Brain microvascular endothelial cell (primary cell): ENCODE data around the gene REG1A.

Experiments used
- DNase-seq: peaks from one replicate; pipeline ENCODE4 v3.0.0-alpha.2; 2020
- H3K27ac ChIP-seq: fragments of 250-450 bp; sonication (Bioruptor Pico); 2 replicates; pipeline ENCODE4 v1.5.1; 2020; ENCODE audit warnings: mild to moderate bottlenecking, moderate library complexity
- H3K27me3 ChIP-seq: fragments of 250-450 bp; sonication (Bioruptor Pico); replicated peaks from 2 replicates; pipeline ENCODE4 v1.5.1; 2020; ENCODE audit warnings: mild to moderate bottlenecking
- H3K36me3 ChIP-seq: fragments of 250-450 bp; sonication (Bioruptor Pico); replicated peaks from 2 replicates; pipeline ENCODE4 v1.5.1; 2020; ENCODE audit warnings: mild to moderate bottlenecking
- H3K4me3 ChIP-seq: 2 replicates; pipeline ENCODE4 v1.5.1; 2011; ENCODE audit warnings: low read depth, mild to moderate bottlenecking, control low read depth, low read length, moderate library complexity
- CTCF ChIP-seq: IDR thresholded peaks from 2 replicates; pipeline ENCODE4 v1.5.1; 2011; ENCODE audit warnings: low read depth, mild to moderate bottlenecking, moderate library complexity, low read length, control low read depth, inconsistent platforms; ENCODE audit errors: missing control alignments
- in situ Hi-C: cut with HindIII; loops from 2 replicates; pipeline ENCODE4 v1.10.0; 2017; ENCODE audit warnings: low sequenced_read_pairs, low pct_ligation_motif_present

The REG1A gene

DNA sequence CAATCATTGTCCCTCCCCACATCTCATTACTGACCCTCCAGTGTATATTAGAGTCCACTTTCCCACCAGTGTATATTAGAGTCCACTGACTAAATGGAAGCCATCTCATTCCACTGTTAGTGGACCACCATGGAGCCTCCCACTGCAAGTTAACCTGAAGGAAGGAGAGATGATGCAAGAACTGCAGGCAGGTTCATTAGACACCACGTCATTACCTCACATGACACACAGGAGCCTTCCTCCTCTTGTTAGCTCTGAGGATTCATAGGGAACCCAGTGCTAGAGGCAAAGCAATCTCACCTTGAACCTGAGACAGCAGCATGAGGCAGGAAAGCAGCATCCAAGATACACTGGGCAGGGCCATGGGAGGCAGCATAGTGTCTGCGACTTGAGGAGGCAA is 38.7 kb downstream of the REG1A start:
- in situ Hi-C loops = no loop called here
- no peak for DNase-seq
- no peak for TF ChIP-seq CTCF
- Histone ChIP-seq H3K36me3 (no peaks in the 10 kb centered on the region), H3K27me3 (no peaks in the 10 kb centered on the region), H3K27ac (no peak overlapping the region), H3K4me3 (no peak overlapping the region)

DNA sequence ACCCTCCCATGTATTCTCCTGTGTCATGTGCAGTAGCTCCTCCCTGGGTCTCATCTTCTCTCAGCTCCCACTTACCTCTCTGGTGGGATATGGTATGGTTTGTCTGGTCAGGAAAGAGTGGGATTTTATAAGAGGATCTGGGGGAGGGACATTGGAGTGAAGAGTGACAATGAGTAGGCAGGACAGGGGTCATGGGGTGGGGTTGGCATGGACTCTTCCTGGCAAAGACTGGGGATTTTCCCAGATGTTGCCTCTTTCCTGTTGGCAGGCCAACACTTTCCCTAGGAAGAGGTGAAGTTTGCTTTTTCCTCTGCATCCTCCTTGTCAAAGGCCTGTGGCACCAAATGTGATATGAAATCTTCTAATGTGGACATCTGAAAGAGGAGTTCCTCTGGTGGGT is 39.4 kb downstream of the REG1A start, which contains the start of gene REG3A:
TSS of gene REG3A (minus strand) at position 101 of the 400 bp plus-strand sequence. CDS start 348 bp downstream, outside the sequence.
- DNase-seq = no peak
- no peak within 1 kb of the TSS for H3K4me3 ChIP-seq
- no peaks in the 10 kb centered on the region for H3K27me3 ChIP-seq
- no peak for TF ChIP-seq CTCF
- no peaks in the 10 kb centered on the region for H3K36me3 ChIP-seq
- in situ Hi-C loops = no loop called here
- H3K27ac ChIP-seq = no peak within 1 kb of the TSS

DNA sequence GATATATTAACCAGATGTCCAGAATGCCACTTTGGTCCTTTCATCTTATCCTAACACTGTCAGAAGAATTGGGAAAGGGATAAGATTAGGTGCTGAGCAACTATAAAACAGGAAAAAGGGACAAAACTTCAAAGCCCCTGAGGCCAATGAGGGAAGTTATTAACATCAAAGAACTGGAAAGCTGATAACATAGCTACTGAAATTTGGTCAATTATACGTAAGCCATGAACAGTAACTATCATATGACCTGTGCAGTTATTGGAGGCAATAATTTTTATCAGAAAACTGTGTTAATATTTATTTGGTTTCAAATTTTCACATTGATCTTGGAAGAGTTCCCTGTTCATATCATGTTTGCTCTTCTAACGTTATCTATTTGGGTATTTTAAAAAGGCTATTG is 41.8 kb downstream of the REG1A start:
- Histone ChIP-seq H3K27ac (no peak overlapping the region), H3K36me3 (no peaks in the 10 kb centered on the region), H3K27me3 (no peaks in the 10 kb centered on the region), H3K4me3 (no peak overlapping the region)
- no peak for TF ChIP-seq CTCF
- no peak for DNase-seq
- in situ Hi-C loops = no loop called here

- in situ Hi-C loops = no loop called here
- DNase-seq = no peak
- no peaks in the 10 kb centered on the region for H3K36me3 ChIP-seq
- H3K27me3 ChIP-seq = no peaks in the 10 kb centered on the region
- no peak overlapping the region for H3K4me3 ChIP-seq
- no peak overlapping the region for H3K27ac ChIP-seq
- TF ChIP-seq CTCF = no peak
Observed at GRCh38 chr2:79162801-79163200, 42.5 kb downstream of the REG1A start.

DNA sequence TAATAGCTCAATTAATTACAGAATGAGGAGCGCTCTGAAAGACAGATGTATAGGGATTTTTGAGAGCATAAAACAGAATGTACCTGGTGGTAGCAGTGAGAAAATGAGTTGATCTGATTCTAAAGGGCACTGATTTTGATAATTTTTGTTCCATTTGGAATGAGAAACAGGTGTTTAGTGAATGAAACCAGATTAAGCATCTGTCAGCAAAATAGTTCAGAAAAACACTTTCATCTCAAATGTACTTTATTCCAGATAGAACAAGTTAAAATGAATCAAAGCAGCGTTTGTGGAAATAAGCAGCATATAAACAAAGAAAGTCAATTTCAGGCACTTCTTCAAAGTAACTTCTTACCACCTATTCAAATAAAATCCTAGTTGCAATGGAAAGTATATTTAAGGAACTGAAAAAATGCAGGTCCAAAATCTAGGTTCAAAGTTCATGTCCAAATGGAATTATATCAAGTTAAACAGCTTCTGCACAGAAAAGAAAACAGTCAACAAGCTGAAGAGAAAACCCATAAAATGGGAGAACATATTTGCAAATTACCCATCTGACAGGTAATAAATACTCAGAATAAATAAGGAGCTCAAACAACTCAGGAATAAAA is 51.2 kb downstream of the REG1A start:
- in situ Hi-C loops = no loop called here
- no peak for DNase-seq
- Histone ChIP-seq H3K27me3 (no peaks in the 10 kb centered on the region), H3K36me3 (no peaks in the 10 kb centered on the region), H3K4me3 (no peak overlapping the region), H3K27ac (no peak overlapping the region)
- no peak for TF ChIP-seq CTCF
